Glutamatergic neuron (in vitro differentiated cells): ENCODE measurements around the gene ASIC3. TPM values are rescaled to one million over a fixed set of nuclear protein-coding genes. Genes with fewer than 3 reads are reported as not detected.
A peak's percentile ranks its signal among the peaks of the same experiment; 100 is the strongest.

Source experiments
- DNase-seq: peaks from one replicate; pipeline ENCODE4 v3.0.0; 2022
- H3K27ac Mint-ChIP-seq: one replicate; pipeline ENCODE4 v1.8.0; 2020; ENCODE audit warnings: mild to moderate bottlenecking, mixed read lengths, inconsistent platforms; ENCODE audit not compliant: unreplicated experiment
- H3K27me3 Mint-ChIP-seq: one replicate; pipeline ENCODE4 v1.8.0; 2020; ENCODE audit warnings: mild to moderate bottlenecking, moderate library complexity, mixed read lengths, inconsistent platforms; ENCODE audit not compliant: unreplicated experiment
- H3K36me3 Mint-ChIP-seq: one replicate; pipeline ENCODE4 v1.8.0; 2020; ENCODE audit warnings: mild to moderate bottlenecking, mixed read lengths, inconsistent platforms; ENCODE audit not compliant: unreplicated experiment
- H3K4me1 Mint-ChIP-seq: one replicate; pipeline ENCODE4 v1.8.0; 2020; ENCODE audit warnings: mild to moderate bottlenecking, low read depth, mixed read lengths, inconsistent platforms; ENCODE audit not compliant: unreplicated experiment
- H3K4me3 Mint-ChIP-seq: one replicate; pipeline ENCODE4 v1.8.0; 2020; ENCODE audit warnings: mild to moderate bottlenecking, mixed read lengths, inconsistent platforms; ENCODE audit not compliant: unreplicated experiment
- H3K9me3 Mint-ChIP-seq: one replicate; pipeline ENCODE4 v1.8.0; 2020; ENCODE audit warnings: mild to moderate bottlenecking, moderate library complexity, mixed read lengths, inconsistent platforms; ENCODE audit not compliant: unreplicated experiment
- CTCF ChIP-seq: fragments of 200-600 bp; sonication (generic); IDR thresholded peaks from one replicate; pipeline ENCODE4 v1.5.0; 2021; ENCODE audit not compliant: partially characterized antibody, unreplicated experiment
- long read RNA-seq: library from polyadenylated mRNA; unstranded; transcript quantifications from one replicate; pipeline ENCODE4 v2.0.0, GENCODE V29; 2020; ENCODE audit not compliant: unreplicated experiment
- total RNA-seq: library from RNA; stranded (reverse); fragmentation: NEBNext Ultra II Directional; extraction: Animal tissue kit (Norgen Biotek cat#: 25700); gene quantifications from one replicate; pipeline ENCODE4 v1.2.1, GENCODE V29; 2021; ENCODE audit not compliant: unreplicated experiment

Gene ASIC3
- 10.8 TPM for total RNA-seq
- long read RNA-seq, result 0 reads

GRCh38 chr7:151047976-151048815 lies at the start of gene ASIC3:
ASIC3 (plus strand) TSS chr7:151048531; CDS start chr7:151048886, 355 bp downstream.
- no peak for TF ChIP-seq CTCF
- H3K27me3 Mint-ChIP-seq, result peaks cover 8% of the 10 kb centered on the region
- no peak for DNase-seq
- peaks cover 10% of the 10 kb centered on the region for H3K4me1 Mint-ChIP-seq
- H3K9me3 Mint-ChIP-seq, result peaks cover 3% of the 10 kb centered on the region
- H3K27ac Mint-ChIP-seq, result no peak within 1 kb of the TSS
- peaks cover 5% of the 10 kb centered on the region for H3K36me3 Mint-ChIP-seq
- H3K4me3 Mint-ChIP-seq, result peak within 1 kb of the TSS; percentile 16

GRCh38 chr7:150999001-150999400 lies 49.3 kb upstream of the ASIC3 start:
- DNase-seq, result no peak
- H3K9me3 Mint-ChIP-seq, result peaks cover 3% of the 10 kb centered on the region
- peaks cover 3% of the 10 kb centered on the region for H3K27me3 Mint-ChIP-seq
- no peak for TF ChIP-seq CTCF
- H3K27ac Mint-ChIP-seq, result no peak overlapping the region
- no peaks in the 10 kb centered on the region for H3K36me3 Mint-ChIP-seq
- no peak overlapping the region for H3K4me3 Mint-ChIP-seq
- peaks cover 4% of the 10 kb centered on the region for H3K4me1 Mint-ChIP-seq

- Mint-ChIP-seq H3K36me3 (no peaks in the 10 kb centered on the region), H3K4me1 (peaks cover 1% of the 10 kb centered on the region), H3K27me3 (peaks cover 3% of the 10 kb centered on the region), H3K4me3 (no peak overlapping the region), H3K9me3 (peaks cover 2% of the 10 kb centered on the region), H3K27ac (no peak overlapping the region)
- no peak for DNase-seq
- no peak for TF ChIP-seq CTCF
Measured at GRCh38 chr7:150999497-151000230, 48.7 kb upstream of the ASIC3 start.

GRCh38 chr7:151000897-151001495 lies 47.3 kb upstream of the ASIC3 start:
- TF ChIP-seq CTCF, result no peak
- no peak for DNase-seq
- Mint-ChIP-seq H3K27me3 (peaks cover 3% of the 10 kb centered on the region), H3K4me3 (no peak overlapping the region), H3K9me3 (peaks cover 3% of the 10 kb centered on the region), H3K4me1 (peaks cover under 1% of the 10 kb centered on the region), H3K36me3 (no peaks in the 10 kb centered on the region), H3K27ac (no peak overlapping the region)

GRCh38 chr7:151001546-151001945 lies 46.8 kb upstream of the ASIC3 start:
- H3K27ac Mint-ChIP-seq, result no peak overlapping the region
- peaks cover 6% of the 10 kb centered on the region for H3K9me3 Mint-ChIP-seq
- DNase-seq, result no peak
- H3K36me3 Mint-ChIP-seq, result no peaks in the 10 kb centered on the region
- peaks cover 2% of the 10 kb centered on the region for H3K4me1 Mint-ChIP-seq
- no peak for TF ChIP-seq CTCF
- peaks cover 3% of the 10 kb centered on the region for H3K27me3 Mint-ChIP-seq
- no peak overlapping the region for H3K4me3 Mint-ChIP-seq
